NCI-H128 (cell line): ENCODE data around the gene TEX10.
"Not testable (repeated sequence)": the region's sequence is repeated elsewhere in the genome, so short reads cannot be mapped to it uniquely, and the experiment has no call there.

ENCODE experiments used
- DNase-seq: peaks from one replicate; lab custom pipeline; 2025; ENCODE audit not compliant: unreplicated experiment; lab: John Stamatoyannopoulos, UW

The TEX10 gene

DNA sequence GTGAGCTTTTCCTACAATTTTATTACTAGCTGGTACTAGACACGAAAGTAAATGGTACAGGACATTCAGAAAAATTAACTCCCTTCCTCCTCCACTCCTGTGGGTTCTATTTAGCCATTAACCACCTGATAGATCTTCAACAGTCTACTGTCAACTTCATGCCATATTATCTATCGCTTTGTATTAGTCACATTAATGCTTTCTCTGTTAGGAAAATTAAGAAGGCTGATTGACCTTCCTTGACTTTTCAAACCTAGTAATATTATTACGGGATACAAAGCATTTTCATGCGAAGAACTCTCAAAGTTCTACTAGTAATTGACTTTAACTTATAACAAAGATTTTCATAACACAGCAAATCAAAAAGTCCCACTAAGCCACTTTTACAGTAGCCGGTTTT is 1.2 kb downstream of the TEX10 start:
- no peak for DNase-seq

DNA sequence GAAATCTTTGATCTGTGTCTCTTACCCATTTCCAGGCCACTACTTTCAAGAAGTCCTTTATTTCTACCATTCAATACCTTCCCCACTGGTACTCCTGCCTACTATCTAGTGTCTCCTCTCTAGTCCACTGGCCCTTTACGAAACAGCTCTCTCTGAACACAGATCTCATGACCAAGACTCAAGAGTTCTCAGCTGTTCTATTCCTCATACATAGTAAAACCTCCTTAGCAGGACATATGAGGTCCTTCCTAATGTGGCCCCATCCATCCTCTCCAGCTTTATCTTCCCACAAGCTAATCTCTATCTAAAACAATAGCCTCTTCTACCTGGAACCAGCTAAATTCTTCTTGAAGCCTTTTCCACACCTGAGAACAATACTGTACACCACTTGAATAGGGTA is 2.6 kb downstream of the TEX10 start:
- no peak for DNase-seq

GRCh38 chr9:100346836-100347235 is 5.9 kb downstream of the TEX10 start:
- no peak for DNase-seq

DNA sequence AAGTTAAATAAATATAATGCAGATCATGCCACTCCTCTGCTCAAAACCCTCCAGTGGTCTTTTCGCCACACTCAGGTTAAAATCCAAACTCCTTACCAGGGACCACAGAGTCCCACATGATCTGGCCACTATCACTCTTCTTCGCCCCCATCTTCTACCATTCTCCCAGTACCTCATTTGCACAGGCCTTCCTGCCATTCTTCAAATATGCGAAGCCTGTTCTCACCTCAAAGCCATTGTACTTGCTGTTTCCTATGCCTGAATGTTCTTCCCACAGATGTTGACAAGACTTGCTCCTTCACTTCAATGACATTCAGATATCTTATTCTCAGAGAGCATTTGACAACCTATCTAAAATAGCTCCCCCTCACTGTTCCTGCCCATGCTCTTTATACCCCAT is 10.9 kb downstream of the TEX10 start:
- no peak for DNase-seq

DNA sequence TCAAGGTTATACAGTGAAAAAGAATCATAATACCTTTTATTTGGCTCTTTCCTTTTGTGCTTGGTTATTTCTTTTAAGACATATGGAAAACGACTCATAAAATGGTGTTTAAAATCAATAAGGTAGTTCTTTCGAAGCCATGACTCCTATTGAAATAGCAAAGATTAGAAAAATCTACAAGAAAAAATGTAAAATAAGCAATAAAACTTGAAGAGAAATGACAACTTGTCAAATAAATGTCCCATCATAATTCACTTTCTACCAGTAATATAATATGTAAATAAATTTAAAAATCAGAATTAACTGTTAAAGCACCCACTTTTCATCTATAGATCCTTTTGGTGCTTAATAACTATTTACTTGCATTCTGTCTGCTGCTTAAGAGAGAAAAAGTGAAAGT is 12.5 kb downstream of the TEX10 start:
- DNase-seq, result no peak

DNA sequence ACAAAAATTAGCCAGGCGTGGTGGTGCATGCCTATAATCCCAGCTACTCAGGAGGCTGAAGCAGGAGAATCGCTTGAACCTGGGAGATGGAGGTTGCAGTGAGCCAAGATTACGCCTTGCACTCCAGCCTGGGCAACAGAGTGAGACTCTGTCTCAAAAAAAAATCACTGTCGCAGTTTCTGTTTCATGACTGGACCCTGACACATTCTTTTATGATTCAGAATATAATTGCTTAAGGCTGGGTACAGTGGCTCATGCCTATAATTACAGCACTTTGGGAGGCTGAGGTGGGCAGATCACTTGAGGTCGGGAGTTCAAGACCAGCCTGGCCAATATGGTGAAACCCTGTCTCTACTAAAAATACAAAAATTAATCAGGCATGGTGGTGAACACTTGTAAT is 14.0 kb downstream of the TEX10 start:
- DNase-seq, result not testable (repeated sequence)

GRCh38 chr9:100324594-100325200 is 28.0 kb downstream of the TEX10 start:
- DNase-seq, result no peak

DNA sequence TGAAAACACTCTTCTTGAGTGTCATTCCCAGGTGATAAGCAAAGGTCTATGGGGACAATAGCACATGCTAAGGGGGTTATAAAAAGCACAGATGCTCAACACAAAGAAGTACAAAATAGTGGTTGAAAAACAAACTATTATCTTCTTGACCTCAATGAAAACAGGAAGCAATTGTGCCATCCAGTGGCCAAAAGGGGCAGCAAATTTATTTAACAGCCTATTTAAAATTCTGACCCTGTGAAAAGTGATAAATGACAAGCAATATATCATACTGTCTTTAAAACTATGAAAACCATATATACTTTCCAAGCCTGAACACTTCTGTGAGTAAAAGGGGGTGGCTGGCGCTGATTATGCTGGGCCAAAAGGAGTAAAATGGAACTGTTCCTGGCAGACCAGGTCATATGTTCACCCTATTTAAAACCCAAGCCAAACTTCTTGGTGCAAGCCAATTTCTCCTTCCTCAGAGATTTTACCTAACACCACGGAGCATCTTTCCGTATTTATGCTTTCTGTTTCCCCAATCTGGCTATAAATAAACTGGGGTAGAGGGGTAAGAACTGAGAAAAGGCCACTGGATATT is 29.7 kb downstream of the TEX10 start:
- peak; percentile 56 for DNase-seq

GRCh38 chr9:100317706-100318105 is 35.0 kb downstream of the TEX10 start:
- DNase-seq, result no peak

DNA sequence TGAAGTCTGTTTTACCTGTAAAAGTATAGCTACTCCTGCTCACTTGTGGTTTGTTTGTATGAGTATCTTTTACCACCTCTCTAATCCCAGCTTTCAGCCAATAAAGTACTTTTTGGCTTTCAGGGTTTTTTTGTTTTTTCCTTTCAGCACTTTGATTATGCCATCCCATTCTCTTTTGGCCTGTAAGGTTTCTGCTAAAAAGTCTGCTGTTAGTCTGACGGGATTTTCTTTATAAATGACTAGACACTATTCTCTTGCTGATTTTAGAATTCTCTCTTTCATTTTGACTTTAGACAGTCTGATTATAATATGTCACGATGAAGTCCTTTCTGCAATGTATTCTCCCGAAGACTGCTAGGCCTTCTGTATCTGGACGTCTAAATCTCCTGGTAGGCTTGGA is 37.2 kb downstream of the TEX10 start:
- no peak for DNase-seq

GRCh38 chr9:100309992-100310391 is 42.8 kb downstream of the TEX10 start:
- DNase-seq, result no peak

DNA sequence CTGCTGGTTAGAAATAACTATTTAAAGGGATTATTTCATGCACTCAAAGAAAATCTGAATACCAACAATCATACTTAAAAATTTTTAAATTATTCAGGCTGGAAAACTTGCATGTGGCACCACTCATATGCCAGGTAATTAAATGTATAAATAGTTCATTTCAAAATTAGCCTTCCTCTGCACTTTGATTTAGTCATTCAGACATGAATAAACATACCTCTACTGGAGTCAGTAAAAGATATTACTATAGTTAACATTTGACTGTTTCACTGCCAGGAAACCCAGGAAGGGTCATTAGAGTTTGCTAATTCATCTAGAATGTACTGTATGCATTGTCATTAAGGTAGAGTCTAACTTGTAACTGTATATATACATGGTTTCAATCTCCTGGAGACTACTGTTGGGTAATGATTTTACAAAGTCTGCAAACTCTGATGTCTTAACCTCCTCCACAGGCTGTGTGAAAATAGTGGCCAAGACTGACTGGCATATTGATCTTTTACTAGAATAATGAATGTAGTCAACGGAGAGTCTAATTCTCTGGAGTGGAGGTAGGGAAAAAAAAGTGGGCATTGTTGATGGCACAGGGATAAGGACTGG is 43.7 kb downstream of the TEX10 start:
- DNase-seq, result no peak

DNA sequence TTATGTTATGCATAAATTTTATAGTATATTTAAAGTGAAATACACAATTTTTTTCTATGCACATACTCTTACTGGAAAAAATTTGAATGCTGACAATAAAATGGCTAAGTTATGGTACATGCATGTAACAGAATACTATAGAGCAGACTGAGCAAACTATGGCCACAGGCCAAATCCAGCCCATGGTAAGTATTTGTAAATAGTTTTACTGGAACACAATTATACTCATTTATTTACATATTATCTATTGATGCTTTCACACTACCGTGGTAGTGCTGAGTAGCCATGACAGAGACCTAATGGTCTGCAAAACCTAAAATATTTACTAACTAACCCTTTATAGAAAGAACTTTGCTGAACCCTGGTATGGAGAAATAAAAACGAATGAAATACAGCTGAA is 45.7 kb downstream of the TEX10 start:
- DNase-seq, result no peak

DNA sequence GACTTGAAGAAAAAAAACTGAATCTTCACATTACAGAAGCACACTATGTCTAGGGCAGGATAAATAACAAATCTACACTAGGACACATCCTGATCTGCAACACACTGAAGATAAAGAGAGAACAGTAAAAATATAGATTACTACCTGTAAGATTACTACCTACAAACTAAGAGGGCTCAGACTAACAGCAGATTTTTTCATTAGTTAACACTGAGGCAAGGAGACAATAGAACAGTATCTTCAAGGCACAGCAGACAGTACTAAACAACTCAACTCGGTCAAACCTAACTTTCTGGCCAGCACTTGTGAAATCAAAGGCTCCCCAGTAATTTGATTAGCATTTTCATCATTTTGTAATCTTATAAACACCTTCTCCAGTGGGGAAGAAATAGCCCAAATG is 46.5 kb downstream of the TEX10 start:
- no peak for DNase-seq

DNA sequence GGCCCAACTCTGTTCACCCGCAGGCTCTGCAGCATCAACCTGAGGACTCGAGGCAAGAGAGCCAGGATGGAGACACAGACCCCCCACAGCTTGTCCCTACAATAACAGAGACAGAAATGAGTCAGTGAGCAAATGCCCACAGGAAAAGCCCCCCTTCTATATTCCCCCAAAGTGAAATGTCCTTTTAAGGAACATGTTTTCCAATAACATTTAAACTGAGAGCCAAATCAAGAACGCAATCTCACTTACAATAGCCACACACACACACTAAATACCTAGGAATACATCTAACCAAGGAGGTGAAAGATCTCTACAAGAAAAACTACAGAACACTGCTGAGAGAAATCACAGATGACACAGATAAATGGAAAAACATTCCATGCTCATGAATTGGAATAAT is 49.0 kb downstream of the TEX10 start:
- DNase-seq, result no peak

DNA sequence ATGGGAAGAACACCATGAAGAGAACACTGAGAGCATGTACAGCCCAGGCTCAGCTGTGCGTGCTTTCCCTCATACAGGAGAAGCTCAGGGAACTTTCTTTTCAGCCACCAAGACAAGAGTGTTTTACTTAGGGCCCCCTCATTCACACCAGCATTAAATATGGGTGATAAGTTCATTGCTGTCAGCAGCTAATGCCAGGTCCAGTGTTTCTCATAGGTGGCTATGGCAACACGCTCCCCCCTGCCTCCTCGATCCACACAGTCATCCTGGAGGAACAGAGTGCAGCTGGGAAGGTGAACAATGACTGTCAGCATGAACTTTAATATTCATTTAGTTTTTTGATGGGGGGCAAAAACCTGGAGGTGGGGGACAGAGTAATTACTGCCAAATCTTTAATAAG is 54.4 kb downstream of the TEX10 start:
- no peak for DNase-seq

DNA sequence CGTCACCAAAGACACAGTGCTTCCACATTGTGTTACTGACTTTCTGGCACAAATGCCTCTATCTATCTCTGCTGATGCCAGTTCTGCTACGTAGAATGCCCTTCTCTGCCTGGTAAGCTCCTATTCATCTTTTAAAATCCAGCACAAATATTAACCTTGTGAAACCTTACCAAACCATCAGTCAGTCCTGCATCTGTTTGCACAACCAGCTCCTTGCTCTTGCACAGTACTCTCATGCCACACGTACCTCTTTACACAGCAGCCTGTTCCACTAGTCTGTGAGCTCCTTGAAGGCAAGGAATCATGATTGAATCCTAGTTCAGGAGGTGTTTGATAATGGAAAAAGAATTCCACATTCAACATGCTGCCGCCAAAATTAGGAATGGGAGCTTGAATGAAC is 56.3 kb downstream of the TEX10 start:
- no peak for DNase-seq

GRCh38 chr9:100295240-100295639 is 57.5 kb downstream of the TEX10 start:
- DNase-seq, result no peak

- DNase-seq, result no peak
Measured at GRCh38 chr9:100294806-100295205, 57.9 kb downstream of the TEX10 start.

- no peak for DNase-seq
Measured at GRCh38 chr9:100294341-100294740, 58.4 kb downstream of the TEX10 start.

DNA sequence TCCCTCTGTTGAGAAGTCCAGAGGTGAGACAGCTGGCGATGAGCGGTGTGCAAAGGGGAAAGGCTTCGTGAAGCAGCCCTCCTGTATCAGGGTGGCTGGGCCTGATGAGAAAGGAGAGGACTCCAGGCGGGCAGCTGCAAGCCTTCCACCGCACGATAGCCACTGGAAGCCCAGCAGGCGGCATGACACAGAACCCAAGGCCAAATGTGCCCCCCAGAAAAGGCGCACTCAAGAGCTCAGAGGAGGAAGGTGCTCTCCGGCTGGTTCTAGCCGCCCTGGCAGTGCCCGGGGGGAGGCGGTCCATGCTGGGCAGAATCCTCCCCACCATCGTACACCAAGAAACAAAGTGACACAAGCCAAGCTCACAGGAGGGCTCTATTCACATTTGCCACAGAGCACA is 60.3 kb downstream of the TEX10 start:
- DNase-seq, result no peak

- no peak for DNase-seq
Measured at GRCh38 chr9:100290714-100291113, 62.0 kb downstream of the TEX10 start.

DNA sequence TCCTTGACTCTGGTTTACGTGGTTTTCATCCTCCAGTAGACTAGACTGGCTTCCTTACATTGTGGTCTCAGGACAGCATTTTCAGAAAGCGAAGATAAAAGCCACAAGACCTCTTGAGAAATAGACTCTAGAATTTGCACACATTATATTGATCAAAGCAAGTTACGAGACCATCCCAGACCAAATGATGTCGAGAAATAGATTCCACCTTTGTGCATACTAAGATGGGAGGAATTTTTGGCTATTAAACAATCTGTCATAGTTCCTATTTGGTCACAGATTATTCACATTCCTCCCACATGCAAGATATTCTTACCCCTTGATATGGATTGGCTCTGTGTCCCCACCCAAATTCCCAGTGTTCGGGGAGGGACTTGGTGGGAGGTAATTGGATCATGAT is 65.6 kb downstream of the TEX10 start:
- no peak for DNase-seq
